Measurements from ENCODE around the gene TTLL11.

GRCh38 chr9:122116448-122117173, 23.5 kb upstream of the TTLL11 start:
- TF ChIP-seq CSDC2 (CRISPR knock-in tag; IDR thresholded peaks at IDR 0.05): no peak
- TF ChIP-seq PPARA (CRISPR knock-in tag; IDR thresholded peaks at IDR 0.05; ENCODE audit: borderline replicate concordance): no peak
- TF ChIP-seq ZC3H10 (CRISPR knock-in tag; IDR thresholded peaks at IDR 0.05): no peak
- no peak for TF ChIP-seq RARB (CRISPR knock-in tag; IDR thresholded peaks at IDR 0.05)
- no peak for TF ChIP-seq SNAI2 (CRISPR knock-in tag; IDR thresholded peaks at IDR 0.05)
- no peak for TF ChIP-seq CREB5 (CRISPR knock-in tag; IDR thresholded peaks at IDR 0.05; ENCODE audit: low read depth)
- no peak for TF ChIP-seq ZNF8 (CRISPR knock-in tag; IDR thresholded peaks at IDR 0.05)
- TF ChIP-seq ARNTL (CRISPR knock-in tag; IDR thresholded peaks at IDR 0.05; ENCODE audit: borderline replicate concordance, low read depth): no peak
- no peak for TF ChIP-seq POU6F1 (CRISPR knock-in tag; IDR thresholded peaks at IDR 0.05; ENCODE audit: borderline replicate concordance, low read depth)

Data from SK-N-SH treated with all-trans-retinoic acid at 6 μM for 48 hours (cell line).